GM18909 (cell line): Measurements from ENCODE around the gene PCBP1.
"Not testable (repeated sequence)": the region's sequence is repeated elsewhere in the genome, so short reads cannot be mapped to it uniquely, and the experiment has no call there.

ENCODE experiments used
- ATAC-seq: cut with Tn5 transposase; IDR thresholded peaks from one replicate; pipeline ENCODE4 v1.9.1; 2021; ENCODE audit warnings: mild to moderate bottlenecking; ENCODE audit not compliant: unreplicated experiment, poor library complexity

Gene PCBP1

GRCh38 chr2:70086838-70087701 lies at the start of gene PCBP1:
TSS of gene PCBP1 (plus strand) at chr2:70087477. CDS start at chr2:70087744, 267 bp downstream.
- peak; percentile 35 for ATAC-seq

GRCh38 chr2:70039366-70039765 lies 47.9 kb upstream of the PCBP1 start:
- no peak for ATAC-seq

- no peak for ATAC-seq
Observed at GRCh38 chr2:70041663-70042062, 45.6 kb upstream of the PCBP1 start.

GRCh38 chr2:70042246-70042645 lies 45.0 kb upstream of the PCBP1 start:
- no peak for ATAC-seq

DNA sequence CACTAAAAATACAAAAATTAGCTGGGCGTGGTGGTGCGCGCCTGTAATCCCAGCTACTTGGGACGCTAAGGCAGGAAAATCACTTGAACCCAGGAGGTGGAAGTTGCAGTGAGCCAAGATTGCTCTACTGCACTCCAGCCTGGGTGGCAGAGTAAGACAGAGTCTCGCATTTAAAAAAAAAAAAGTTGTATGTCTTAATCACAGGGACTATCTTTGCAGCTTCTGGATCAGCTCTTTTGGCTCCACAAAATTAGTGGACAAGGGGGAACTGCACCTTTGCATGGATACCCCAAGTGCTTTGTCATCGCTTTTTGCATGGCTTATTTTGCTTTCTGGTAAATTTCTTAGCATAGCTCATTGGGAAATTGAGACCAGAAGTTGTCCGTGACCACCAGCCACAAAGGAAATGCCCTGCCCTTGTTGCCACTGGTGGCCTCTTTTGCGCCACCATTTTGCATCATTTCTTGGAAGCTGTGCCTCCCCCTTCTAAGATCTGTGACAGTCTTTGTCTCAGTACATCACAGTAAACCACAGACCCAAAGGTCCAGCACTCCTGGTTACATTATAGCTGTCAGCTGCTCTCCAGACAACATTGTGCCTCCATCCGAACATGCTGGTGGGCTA lies 43.9 kb upstream of the PCBP1 start:
- ATAC-seq = no peak

GRCh38 chr2:70044290-70045040 lies 42.8 kb upstream of the PCBP1 start:
- ATAC-seq = no peak

- no peak for ATAC-seq
Observed at GRCh38 chr2:70045405-70045804, 41.9 kb upstream of the PCBP1 start.

GRCh38 chr2:70045932-70046331 lies 41.3 kb upstream of the PCBP1 start:
- no peak for ATAC-seq

DNA sequence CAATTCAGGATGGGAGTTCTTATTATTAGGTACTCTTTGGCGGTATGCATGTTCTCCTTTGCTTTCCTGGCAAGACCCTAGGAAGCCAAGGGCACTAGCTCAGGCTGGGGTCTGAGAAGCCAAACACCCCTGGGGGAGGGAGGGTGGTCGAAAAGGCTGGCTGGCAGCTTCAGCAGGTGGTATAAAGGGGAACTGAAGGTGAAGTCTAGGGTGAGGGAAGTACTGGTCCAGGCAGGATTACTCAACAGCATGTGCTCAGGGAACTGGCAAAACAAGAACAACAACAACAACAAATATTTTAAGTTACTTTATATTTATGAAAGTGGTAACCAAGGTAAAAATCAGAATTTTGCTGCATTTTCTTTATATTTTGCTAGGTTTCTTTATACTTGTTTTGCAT lies 40.7 kb upstream of the PCBP1 start:
- ATAC-seq = no peak

DNA sequence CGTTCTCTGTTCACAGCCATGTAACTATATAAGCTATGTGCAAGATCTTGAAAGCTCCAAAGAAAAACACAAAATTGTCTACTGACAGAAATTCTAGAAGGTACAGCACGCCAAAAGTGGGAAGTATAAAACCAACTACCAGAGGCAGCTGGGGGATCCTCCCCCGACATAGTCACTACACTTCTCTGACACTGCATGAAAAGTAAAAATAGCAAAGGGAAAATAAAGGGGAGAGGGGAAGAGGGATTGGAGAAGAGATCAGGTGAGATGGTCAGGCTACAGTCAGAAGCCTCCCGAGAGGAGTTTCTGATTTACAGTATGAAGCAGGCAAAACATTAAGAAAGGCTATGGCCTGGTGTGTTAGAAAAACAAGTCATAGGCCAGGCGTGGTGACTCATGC lies 39.8 kb upstream of the PCBP1 start:
- no peak for ATAC-seq

- ATAC-seq = no peak
Observed at GRCh38 chr2:70049255-70049654, 38.0 kb upstream of the PCBP1 start.

DNA sequence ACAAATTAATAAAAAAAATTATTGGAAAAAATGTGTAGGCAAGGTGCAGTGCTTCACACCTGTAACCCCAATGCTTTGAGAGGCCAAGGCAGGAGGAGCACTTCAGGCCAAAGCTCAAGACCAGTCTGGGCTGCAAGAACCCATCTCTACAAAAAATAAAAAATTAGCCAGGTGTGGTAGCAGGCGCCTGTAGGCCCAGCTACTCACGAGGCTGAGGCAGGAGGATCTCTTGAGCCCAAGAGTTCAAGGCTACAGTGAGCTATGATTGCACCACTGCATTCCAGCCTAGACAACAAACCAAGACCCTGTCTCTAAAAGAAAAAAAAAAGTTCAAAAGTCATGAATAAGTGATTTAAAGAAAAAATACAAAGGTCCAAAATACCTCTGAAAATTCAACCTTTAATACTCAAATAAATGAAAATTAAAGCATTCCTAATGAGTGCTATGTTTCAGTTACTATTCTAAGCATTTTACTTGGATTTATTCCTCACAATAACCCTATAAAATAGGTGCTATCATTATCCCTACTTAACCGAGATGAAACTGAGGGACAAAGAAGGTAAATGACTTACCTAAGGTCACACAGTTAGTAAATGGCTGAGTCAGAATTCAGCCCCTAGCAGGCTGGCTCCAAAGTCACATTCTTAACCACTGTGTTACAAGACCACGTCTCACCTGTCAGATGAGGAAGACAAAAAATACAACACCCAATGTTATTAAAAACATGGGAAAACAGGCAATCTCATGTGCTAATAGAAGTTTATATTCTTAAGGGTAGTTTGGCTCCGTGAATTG lies 36.4 kb upstream of the PCBP1 start:
- ATAC-seq = no peak

GRCh38 chr2:70055259-70055658 lies 32.0 kb upstream of the PCBP1 start:
- not testable (repeated sequence) for ATAC-seq

DNA sequence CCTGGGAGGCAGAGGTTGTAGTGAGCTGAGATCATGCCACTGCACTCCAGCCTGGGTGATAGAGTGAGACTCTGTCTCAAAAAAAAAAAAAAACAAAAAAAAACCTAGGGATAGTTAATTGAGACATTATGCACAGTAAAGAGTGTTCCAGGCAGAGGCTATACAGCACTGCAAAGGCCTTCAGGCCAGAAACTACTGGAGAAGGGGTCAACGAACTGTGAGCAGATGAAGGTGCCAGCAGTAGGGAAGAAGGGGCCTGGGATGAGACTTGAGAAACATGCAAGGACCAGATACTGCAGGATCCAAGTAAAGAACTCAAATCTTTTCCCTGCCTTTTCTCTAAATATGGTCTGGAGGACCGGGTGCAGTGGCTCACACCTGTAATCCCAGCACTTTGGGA lies 26.0 kb upstream of the PCBP1 start:
- ATAC-seq = no peak

- no peak for ATAC-seq
Observed at GRCh38 chr2:70062270-70062669, 25.0 kb upstream of the PCBP1 start.

DNA sequence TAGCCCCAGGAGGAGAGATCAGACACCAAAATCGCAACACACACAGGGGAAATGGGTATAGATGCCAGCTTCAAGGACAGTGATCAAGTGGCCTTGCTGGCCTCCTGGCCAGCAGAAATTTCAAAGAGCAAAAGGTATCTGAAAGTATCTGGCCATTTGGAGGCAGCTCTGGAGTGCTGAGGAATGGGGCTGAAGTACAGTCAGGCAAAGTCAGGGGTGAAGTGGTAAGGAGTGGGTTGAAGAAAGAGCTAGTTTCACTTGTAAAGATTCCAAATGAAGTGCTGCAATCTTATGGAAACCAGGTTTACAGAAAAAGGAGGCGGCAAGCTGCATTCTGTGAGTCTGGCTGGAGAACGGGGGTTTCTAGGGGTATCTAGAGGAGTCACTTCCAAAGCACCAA lies 19.2 kb upstream of the PCBP1 start:
- ATAC-seq = no peak

- peak; percentile 79 for ATAC-seq
Observed at GRCh38 chr2:70069049-70069448, 18.2 kb upstream of the PCBP1 start.

DNA sequence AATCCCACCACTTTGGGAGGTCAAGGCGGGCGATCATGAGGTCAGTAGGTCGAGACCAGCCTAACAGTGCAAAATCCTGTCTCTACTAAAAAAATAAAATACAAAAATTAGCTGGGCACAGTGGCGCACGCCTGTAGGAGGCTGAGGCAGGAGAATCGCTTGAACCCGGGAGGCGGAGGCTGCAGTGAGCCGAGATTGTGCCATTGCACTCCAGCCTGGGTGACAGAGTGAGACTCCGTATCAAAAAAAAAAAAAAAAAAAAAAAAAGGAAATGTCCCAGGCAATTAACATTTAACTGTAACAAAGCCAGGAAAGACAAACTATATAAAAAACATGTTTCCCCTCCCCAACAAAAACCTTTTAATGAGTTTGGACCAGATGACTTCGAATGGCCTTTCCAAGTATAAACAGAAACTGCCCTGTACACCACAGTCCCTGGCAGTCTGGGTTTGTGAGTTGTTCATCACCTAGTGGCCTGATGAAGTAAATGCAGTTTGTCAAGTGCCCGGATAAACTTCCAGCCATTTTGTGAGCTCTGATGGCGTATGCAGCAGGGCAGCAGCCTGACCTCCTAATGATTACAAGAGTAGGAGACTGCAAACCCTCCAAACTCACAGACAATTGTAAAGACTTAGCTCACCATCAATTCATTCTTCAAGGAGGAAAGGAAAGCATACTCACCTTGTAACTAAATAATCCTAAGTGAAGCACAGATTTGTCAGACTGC lies 16.6 kb upstream of the PCBP1 start:
- peak; percentile 68 for ATAC-seq

- no peak for ATAC-seq
Observed at GRCh38 chr2:70073493-70073892, 13.8 kb upstream of the PCBP1 start.

- ATAC-seq = no peak
Observed at GRCh38 chr2:70078384-70078783, 8.9 kb upstream of the PCBP1 start.
